Islet of Langerhans (tissue), 1 donor: ENCODE results near the gene GET3.
"Not testable (repeated sequence)": the region's sequence is repeated elsewhere in the genome, so short reads cannot be mapped to it uniquely, and the experiment has no call there.

Experiments
- FAIRE-seq: peaks from one replicate; lab custom pipeline; 2011; peaks lifted over from hg19 to GRCh38; lab: Jason Lieb, UNC

GET3 gene

GRCh38 chr19:12715929-12716328 is 21.4 kb upstream of the GET3 start:
- no peak for FAIRE-seq

- FAIRE-seq: no peak
Measured at GRCh38 chr19:12720296-12720695, 17.0 kb upstream of the GET3 start.

- no peak for FAIRE-seq
Measured at GRCh38 chr19:12720851-12721655, 16.2 kb upstream of the GET3 start.

DNA sequence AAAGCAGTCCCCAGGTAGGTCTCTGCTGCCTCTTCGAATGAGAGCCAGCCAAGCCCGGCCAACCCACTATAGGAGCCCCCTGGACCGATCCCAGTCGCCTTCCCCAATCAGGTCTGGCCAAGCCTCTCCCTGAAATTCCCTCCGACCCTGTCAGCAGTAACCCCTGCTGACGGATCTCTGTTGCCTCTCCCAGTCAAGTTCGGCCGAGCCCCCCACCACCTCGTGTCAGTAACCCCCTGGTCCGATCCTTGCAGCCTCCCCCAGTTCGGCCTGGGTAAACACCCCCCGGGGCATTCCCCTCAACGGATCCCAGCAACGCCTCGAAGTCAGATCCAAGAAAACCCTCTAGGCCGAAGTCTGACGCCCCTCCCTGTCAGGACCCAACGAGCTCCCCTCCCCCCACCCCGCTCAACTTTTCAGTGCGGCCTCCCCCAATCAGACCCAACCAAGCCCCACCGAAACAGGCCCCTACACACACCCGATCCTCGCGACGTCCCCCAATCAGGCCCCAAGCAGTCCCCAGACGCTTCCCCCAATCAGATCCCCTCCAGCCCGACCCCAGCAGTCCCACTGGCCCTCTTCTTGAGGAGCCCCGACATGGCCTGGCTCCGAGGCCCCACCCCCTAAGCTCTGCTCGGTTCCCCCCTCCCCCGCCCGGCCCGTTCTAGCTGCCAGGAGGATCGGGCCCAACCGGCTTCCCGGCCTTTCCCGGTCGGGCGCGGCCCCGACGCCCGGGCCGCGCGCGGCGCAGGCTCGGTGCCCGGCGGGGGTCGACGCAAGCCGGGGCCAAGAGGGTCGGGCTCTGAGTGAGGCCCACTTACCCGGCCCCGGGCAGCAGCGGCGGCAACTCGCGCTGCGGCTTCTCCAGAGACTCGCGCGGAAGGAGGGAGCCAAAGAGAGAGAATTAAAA is 15.4 kb upstream of the GET3 start:
- FAIRE-seq: no peak

DNA sequence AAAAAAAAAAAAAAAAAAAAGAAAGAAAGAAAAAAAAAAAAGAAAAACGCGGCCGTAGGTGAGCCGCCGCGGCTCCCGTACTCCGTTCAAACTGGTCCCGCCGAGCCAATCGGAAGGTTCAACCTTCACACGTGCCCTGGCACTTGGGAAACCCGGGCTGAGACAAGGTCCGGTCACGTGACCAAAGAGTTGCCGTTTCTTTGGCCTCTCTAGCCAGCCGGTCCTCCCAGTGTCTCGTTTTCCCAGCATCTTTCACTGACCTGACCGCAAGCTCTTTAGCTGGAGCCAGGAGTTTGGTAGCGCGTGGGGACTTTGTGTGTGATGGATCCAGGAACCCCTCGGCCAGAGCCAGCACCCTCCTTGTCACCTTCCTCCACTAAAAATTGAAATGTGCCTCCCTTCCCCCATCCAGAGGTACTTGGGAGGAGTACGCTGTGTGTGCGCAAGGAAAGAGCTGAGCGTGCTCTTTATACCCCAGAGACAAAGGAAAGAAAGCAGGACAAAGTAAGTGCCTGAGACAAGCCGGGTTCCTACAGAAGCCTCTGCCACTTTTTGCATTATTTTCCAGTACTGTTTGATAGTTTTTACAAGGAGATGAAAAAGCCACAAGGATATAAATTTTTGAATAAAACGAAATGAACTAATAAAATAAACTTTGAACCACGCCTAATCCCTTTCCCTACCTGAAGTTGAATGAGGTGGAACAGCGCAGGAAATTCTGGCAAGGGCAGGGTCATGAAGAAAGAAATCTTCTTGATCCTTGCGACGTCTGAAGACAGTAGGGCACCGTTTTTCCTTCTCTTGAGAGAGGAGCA is 14.5 kb upstream of the GET3 start:
- peak; percentile 80 for FAIRE-seq

GRCh38 chr19:12723381-12723640 is 14.0 kb upstream of the GET3 start:
- FAIRE-seq: no peak

GRCh38 chr19:12723641-12724426 is 13.5 kb upstream of the GET3 start, which contains the start of gene TNPO2:
TNPO2 (minus strand) TSS chr19:12723932; CDS start chr19:12720977, 2,955 bp downstream.
- no peak for FAIRE-seq

- not testable (repeated sequence) for FAIRE-seq
Measured at GRCh38 chr19:12725612-12726011, 11.7 kb upstream of the GET3 start.

DNA sequence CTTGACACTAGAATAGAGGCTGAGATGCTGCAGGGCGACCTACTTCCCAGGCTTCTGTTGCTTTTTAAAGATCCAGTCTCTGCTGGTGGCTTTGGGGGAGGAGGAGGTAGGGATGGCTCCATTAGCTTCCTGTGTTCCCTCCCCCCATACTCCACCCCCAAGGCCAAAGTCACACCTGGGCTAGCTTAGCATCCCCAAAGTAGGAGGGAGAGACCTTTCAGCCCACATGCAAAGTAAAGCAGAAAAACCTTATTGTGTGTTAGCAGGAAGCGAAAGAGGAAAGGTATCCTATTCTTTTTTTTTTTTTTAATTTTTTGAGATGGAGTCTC is 10.3 kb upstream of the GET3 start:
- no peak for FAIRE-seq

GRCh38 chr19:12727745-12728433 is 9.4 kb upstream of the GET3 start:
- no peak for FAIRE-seq

GRCh38 chr19:12730064-12730463 is 7.2 kb upstream of the GET3 start:
- no peak for FAIRE-seq

GRCh38 chr19:12731337-12731736 is 6.0 kb upstream of the GET3 start:
- FAIRE-seq: no peak

- no peak for FAIRE-seq
Measured at GRCh38 chr19:12733369-12734214, 3.7 kb upstream of the GET3 start.

DNA sequence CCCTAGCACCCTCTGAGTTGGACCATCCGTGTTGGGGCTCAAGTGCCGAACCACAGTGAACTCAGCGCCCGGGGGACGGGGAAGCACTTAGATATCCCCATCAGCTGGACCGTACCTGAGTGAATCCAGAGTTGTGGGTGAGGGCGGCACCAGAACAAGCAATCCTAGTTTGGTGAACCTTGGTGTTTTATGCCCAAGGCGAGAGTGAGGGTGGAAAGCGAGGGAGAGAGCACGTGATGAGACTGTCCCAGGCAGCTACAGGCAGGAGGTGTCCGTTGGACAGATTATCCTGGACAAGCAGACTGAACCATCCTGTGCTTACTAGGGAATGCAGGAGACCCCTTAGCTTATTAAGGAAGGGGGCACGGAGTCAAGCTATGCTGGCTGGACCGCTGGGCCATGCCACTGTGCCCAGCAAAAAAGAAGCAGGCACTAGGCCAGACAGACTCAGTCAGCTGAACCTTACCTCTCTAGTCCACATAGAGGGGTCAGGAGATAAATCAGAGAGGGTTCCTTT is 596 bp downstream of the GET3 start:
- FAIRE-seq: no peak

- FAIRE-seq: no peak
Measured at GRCh38 chr19:12745166-12745897, 8.0 kb downstream of the GET3 start.

DNA sequence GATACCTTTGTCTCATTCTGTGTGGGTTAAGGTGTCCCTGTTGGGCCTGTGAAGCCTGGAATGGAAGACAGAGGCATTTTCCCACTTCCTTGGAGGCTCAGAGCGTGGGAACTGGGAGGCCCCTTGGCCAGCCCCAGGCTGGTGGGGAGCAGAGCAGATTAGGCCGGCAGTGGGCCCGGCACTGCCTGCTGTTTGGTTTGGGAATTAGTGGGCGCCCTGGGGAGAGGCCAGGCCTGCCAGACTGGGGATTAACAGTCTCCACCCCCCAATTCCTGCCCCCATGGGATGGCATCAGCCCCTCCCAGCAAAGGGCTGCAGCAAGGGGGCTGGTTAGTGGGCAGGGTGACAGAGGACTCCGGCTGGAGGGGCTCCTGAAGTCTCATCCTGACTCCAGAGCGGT is 11.2 kb downstream of the GET3 start:
- no peak for FAIRE-seq

GRCh38 chr19:12749938-12750521 is 12.7 kb downstream of the GET3 start:
- FAIRE-seq: no peak

DNA sequence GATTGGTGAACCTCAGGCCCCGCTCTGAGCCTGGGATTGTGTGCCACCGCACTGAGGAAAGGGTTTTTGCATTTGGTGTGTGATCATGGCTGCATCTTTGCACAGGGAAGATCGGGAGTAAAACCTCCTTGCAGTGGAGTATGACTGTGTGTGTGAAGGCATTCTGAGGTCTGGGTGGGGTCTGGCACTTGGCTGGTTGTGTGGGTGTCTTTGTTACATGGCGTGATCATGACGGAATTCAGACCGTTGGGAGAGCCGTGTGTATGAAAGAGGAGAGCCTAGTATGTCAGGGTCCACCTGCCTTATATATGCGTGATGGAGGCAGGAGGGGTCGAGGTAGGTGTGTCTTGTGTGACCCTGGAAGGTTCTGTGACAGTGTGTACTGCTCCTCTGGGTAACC is 13.6 kb downstream of the GET3 start:
- FAIRE-seq: no peak

DNA sequence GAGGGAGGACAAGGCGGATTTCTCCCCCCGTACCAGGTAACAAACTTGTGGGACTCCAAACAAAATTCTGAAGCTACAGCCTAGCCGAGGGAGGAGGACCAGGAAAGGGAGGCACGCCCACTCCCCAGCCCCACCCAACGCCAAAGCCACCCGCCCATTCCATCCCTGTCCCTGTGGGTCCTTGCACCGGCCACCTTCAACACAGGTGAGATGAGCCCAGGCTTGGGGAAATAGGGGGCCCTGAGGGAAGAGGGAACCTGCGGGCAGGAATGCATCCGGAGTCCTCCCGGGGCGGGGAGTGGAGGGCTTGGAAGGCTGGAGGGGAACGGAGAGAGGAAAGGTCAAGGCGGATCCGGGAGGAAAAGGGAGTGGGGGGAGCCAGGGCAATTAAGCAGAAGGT is 14.3 kb downstream of the GET3 start, which contains the start of gene BEST2:
TSS of gene BEST2 (plus strand) at position 157 of the 400 bp plus-strand sequence. CDS start 802 bp downstream, outside the sequence.
- FAIRE-seq: no peak
